Mammary epithelial cell (primary cell): ENCODE measurements around the gene KANK3.

Experiments
- EZH2 ChIP-seq: IDR thresholded peaks from 2 replicates; pipeline ENCODE4 v1.6.1; 2012; ENCODE audit warnings: low read length, inconsistent platforms, borderline replicate concordance
- TF ChIP-seq, protein P1 (sequence below), 2 donors: IDR thresholded peaks in 1 of 2; conservative IDR thresholded peaks in 1 of 2; 2 replicates each; pipeline ENCODE4 v1.5.1; 2011 to 2012; ENCODE audit warnings: inconsistent platforms in 2 of 2, low read length in 2 of 2, mild to moderate bottlenecking in 2 of 2, control low read depth in 1 of 2, low read depth in 1 of 2; ENCODE audit not compliant: insufficient read depth in 1 of 2; ENCODE audit errors: extremely low read depth in 1 of 2

DNA sequence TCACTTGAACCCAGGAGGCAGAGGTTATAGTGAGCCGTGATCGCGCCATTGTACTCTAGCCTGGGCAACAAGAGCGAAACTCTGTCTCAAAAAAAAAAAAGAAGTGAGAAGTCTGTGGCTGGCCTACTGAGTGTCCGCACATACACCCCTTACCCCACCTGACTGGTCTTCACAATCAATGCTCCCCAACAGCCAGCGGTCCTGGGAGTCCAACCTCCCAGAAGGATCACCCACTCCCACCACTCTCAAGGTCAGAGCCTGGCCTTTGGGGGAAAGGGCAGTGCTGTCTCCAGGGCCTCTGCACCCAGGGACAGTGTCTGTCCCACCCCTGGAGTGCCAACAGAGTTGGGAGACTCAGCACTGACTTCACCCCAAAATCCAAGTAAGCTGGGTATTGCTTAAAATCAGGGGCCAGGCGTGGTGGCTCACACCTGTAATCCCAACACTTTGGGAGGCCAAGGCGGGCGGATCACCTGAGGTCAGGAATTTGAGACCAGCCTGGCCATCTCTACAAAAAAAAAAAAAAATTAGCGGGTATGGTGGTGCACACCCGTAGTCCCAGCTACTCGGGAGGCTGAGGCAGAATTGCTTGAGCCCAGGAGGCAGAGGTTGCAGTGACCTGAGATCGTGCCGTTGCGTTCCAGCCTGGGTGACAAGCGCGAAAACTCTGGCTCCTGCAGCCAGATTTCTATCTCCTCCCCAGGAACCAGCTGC is 32.6 kb downstream of the KANK3 start:
- TF ChIP-seq EZH2: no peak
- TF ChIP-seq, protein P1, sequence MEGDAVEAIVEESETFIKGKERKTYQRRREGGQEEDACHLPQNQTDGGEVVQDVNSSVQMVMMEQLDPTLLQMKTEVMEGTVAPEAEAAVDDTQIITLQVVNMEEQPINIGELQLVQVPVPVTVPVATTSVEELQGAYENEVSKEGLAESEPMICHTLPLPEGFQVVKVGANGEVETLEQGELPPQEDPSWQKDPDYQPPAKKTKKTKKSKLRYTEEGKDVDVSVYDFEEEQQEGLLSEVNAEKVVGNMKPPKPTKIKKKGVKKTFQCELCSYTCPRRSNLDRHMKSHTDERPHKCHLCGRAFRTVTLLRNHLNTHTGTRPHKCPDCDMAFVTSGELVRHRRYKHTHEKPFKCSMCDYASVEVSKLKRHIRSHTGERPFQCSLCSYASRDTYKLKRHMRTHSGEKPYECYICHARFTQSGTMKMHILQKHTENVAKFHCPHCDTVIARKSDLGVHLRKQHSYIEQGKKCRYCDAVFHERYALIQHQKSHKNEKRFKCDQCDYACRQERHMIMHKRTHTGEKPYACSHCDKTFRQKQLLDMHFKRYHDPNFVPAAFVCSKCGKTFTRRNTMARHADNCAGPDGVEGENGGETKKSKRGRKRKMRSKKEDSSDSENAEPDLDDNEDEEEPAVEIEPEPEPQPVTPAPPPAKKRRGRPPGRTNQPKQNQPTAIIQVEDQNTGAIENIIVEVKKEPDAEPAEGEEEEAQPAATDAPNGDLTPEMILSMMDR (conservative IDR thresholded peaks at IDR 0.05 in 1 of 2, IDR thresholded peaks at IDR 0.05 in 1 of 2; ENCODE audit: extremely low read depth in 1 of 2, insufficient read depth in 1 of 2, low read depth in 1 of 2, low read length in 2 of 2): no peak
